IMR-90 (cell line): ENCODE results near the gene NTMT1. TPM values are rescaled to one million over a fixed set of nuclear protein-coding genes. Genes with fewer than 3 reads are reported as not detected.

ENCODE experiments used
- ATAC-seq: fragments of 200-7000 bp; cut with Tn5 transposase; 2 replicates; pipeline ENCODE4 v1.9.1; 2020; ENCODE audit warnings: low read depth, mild to moderate bottlenecking, moderate library complexity
- BruUV-seq: library from RNA; stranded (reverse); fragments of 400-500 nt; replicated peaks from 2 replicates; lab custom pipeline; 2021; lab: Mats Ljungman, UMichigan
- CTCF ChIA-PET: fragments of 300-600 bp; formaldehyde crosslinking; extraction: SDS; loops from one replicate; lab custom pipeline; 2021; ENCODE audit warnings: antibody characterized with exemption; lab: Yijun Ruan, JAX
- POLR2A ChIA-PET: fragments of 300-600 bp; sonication (Branson Sonifier 250); formaldehyde crosslinking; loops from one replicate; lab custom pipeline; 2022; ENCODE audit warnings: antibody characterized with exemption; ENCODE audit not compliant: unreplicated experiment; lab: Charles Lee
- DNase-seq: peaks from one replicate; pipeline ENCODE4 v3.0.0; 2013
- H2AFZ ChIP-seq: replicated peaks from 2 replicates; pipeline ENCODE3; 2013; ENCODE audit warnings: low read length, mild to moderate bottlenecking; ENCODE audit not compliant: poor library complexity
- H2AK5ac ChIP-seq: 2 replicates; pipeline ENCODE4 v1.6.1; 2013; ENCODE audit warnings: low read depth, low read length, inconsistent platforms
- H2AK9ac ChIP-seq: replicated peaks from 2 replicates; pipeline ENCODE3; 2013; ENCODE audit warnings: mild to moderate bottlenecking, low read depth, low read length, moderate library complexity; ENCODE audit not compliant: poor library complexity
- H2BK120ac ChIP-seq: 2 replicates; pipeline ENCODE4 v1.6.1; 2013; ENCODE audit warnings: low read depth, low read length, inconsistent platforms
- H2BK15ac ChIP-seq: 3 replicates; pipeline ENCODE4 v1.6.1; 2013; ENCODE audit warnings: low read depth, low read length, inconsistent platforms
- H2BK20ac ChIP-seq: 2 replicates; pipeline ENCODE4 v1.6.1; 2013; ENCODE audit warnings: low read depth, mild to moderate bottlenecking, inconsistent platforms, low read length, moderate library complexity
- H2BK5ac ChIP-seq: 2 replicates; pipeline ENCODE4 v1.6.1; 2013; ENCODE audit warnings: mild to moderate bottlenecking, low read depth, low read length, inconsistent platforms; ENCODE audit not compliant: poor library complexity, severe bottlenecking
- H3K14ac ChIP-seq: replicated peaks from 2 replicates; pipeline ENCODE4 v1.6.1; 2013; ENCODE audit warnings: low read depth, low read length, inconsistent platforms
- H3K18ac ChIP-seq: 2 replicates; pipeline ENCODE4 v1.6.1; 2013; ENCODE audit warnings: low read depth, low read length, control low read depth
- H3K23ac ChIP-seq: 2 replicates; pipeline ENCODE4 v1.6.1; 2013; ENCODE audit warnings: low read depth, low read length, inconsistent platforms
- H3K27ac ChIP-seq: 2 replicates; pipeline ENCODE4 v1.5.1; 2013; ENCODE audit warnings: mild to moderate bottlenecking, control low read depth, low read length; ENCODE audit not compliant: insufficient read depth
- H3K27me3 ChIP-seq: 2 replicates; pipeline ENCODE4 v1.6.1; 2013; ENCODE audit warnings: low read length; ENCODE audit not compliant: control insufficient read depth, insufficient read depth
- H3K36me3 ChIP-seq: 2 replicates; pipeline ENCODE4 v1.6.1; 2013; ENCODE audit warnings: low read length, mixed read lengths; ENCODE audit not compliant: control insufficient read depth, insufficient read depth
- H3K4ac ChIP-seq: 2 replicates; pipeline ENCODE4 v1.6.1; 2013; ENCODE audit warnings: low read depth, low read length, inconsistent platforms
- H3K4me1 ChIP-seq: 2 replicates; pipeline ENCODE4 v1.6.1; 2013; ENCODE audit warnings: low read length, mixed read lengths; ENCODE audit not compliant: control insufficient read depth, insufficient read depth
- H3K4me2 ChIP-seq: 2 replicates; pipeline ENCODE4 v1.6.1; 2013; ENCODE audit warnings: low read depth, mild to moderate bottlenecking, control low read depth, low read length, moderate library complexity
- H3K4me3 ChIP-seq: 2 replicates; pipeline ENCODE4 v1.5.1; 2013; ENCODE audit warnings: low read depth, mild to moderate bottlenecking, control low read depth, low read length, moderate library complexity; ENCODE audit not compliant: insufficient read depth
- H3K56ac ChIP-seq: 2 replicates; pipeline ENCODE4 v1.6.1; 2013; ENCODE audit warnings: low read length, inconsistent platforms; ENCODE audit not compliant: insufficient read depth; ENCODE audit errors: extremely low read depth
- H3K79me1 ChIP-seq, 2 experiments: 2 replicates each; pipeline ENCODE4 v1.6.1; 2013; ENCODE audit warnings: low read length in 2 of 2, inconsistent platforms in 1 of 2, low read depth in 1 of 2
- H3K9ac ChIP-seq: 2 replicates; pipeline ENCODE4 v1.6.1; 2013; ENCODE audit warnings: low read depth, low read length, control low read depth
- H3K9me1 ChIP-seq: 2 replicates; pipeline ENCODE4 v1.6.1; 2013; ENCODE audit warnings: low read length, inconsistent platforms; ENCODE audit not compliant: insufficient read depth
- H3K9me3 ChIP-seq: 2 replicates; pipeline ENCODE4 v1.6.1; 2013; ENCODE audit warnings: low read length; ENCODE audit not compliant: control insufficient read depth, insufficient read depth
- H4K20me1 ChIP-seq: 2 replicates; pipeline ENCODE4 v1.6.1; 2013; ENCODE audit warnings: low read length, inconsistent platforms; ENCODE audit not compliant: insufficient read depth
- H4K5ac ChIP-seq: 2 replicates; pipeline ENCODE4 v1.6.1; 2013; ENCODE audit warnings: mild to moderate bottlenecking, low read depth, low read length, control low read depth
- H4K8ac ChIP-seq, 2 experiments: 2 replicates each; pipeline ENCODE4 v1.6.1; 2013; ENCODE audit warnings: low read depth in 2 of 2, low read length in 2 of 2, control low read depth in 1 of 2, inconsistent platforms in 1 of 2
- H4K91ac ChIP-seq: 2 replicates; pipeline ENCODE4 v1.6.1; 2013; ENCODE audit warnings: low read depth, low read length, inconsistent platforms; ENCODE audit not compliant: insufficient read depth
- CEBPB ChIP-seq: IDR thresholded peaks from 2 replicates; pipeline ENCODE4 v1.6.1; 2012; ENCODE audit warnings: low read depth, low read length, improper control_type of control experiment
- WGBS, 2 experiments: methylation state at CpG; one replicate each; pipeline versions ENCODE4 v1.1.5 to v1.1.7; 2013; ENCODE audit warnings: missing lambda C conversion rate in 2 of 2; ENCODE audit not compliant: insufficient read length in 1 of 2; ENCODE audit errors: extremely low coverage in 2 of 2; 5-methylcytosine and 5-hydroxymethylcytosine counted together
- dilution Hi-C: fragments of 300-500 bp; cut with HindIII; formaldehyde crosslinking; loops from one replicate; pipeline ENCODE4 v1.14.3; 2018; ENCODE audit warnings: low sequenced_read_pairs; ENCODE audit not compliant: unreplicated experiment
- in situ Hi-C: fragments of 300-500 bp; cut with MboI; formaldehyde crosslinking; loops from 3 replicates; pipeline ENCODE4 v1.14.3; 2019; ENCODE audit warnings: low sequenced_read_pairs, inconsistent platforms, mixed read lengths
- intact Hi-C: fragments of 100-400 bp; cut with micrococcal nuclease; formaldehyde crosslinking; loops from 2 replicates; pipeline ENCODE4 v1.10.0; 2022
- polyA plus RNA-seq, 3 experiments: library from polyadenylated mRNA; depleted of rRNA; stranded (reverse); fragments of >200 nt; gene quantifications; 2 replicates each; pipeline ENCODE4 v1.2.3, GENCODE V29; 2012; ENCODE audit warnings: low replicate concordance in 1 of 3
- total RNA-seq: library from RNA; depleted of rRNA; stranded (reverse); fragments of >200 nt; gene quantifications from 2 replicates; pipeline ENCODE4 v1.2.3, GENCODE V29; 2012

The NTMT1 gene
- total and polyA plus RNA-seq, 2 of the 4 experiments (the other 2 are of a cell fraction) = 68.1 to 88.1 TPM

- Histone ChIP-seq H3K56ac (no peak overlapping the region), H3K9me3 (no peaks in the 10 kb centered on the region), H2AK9ac (peak overlapping the region; percentile 100), H3K14ac (no peak overlapping the region), H4K91ac (peak overlapping the region; percentile 43; the same call in 1 of the 2 replicates), H2BK5ac (no peak overlapping the region), H2BK120ac (peak overlapping the region; percentile 92; the same call in 1 of the 2 replicates), H3K18ac (no peak overlapping the region), H3K4ac (peak overlapping the region; percentile 26; the same call in 1 of the 2 replicates), H3K79me1 (peaks cover 0 to 9% of the 10 kb centered on the region in 2 experiments; a peak in 2 of 4 replicates), H2AFZ (peak overlapping the region; percentile 97), H2BK15ac (peak overlapping the region; percentile 77; the same call in 2 of the 3 replicates), H4K20me1 (no peaks in the 10 kb centered on the region), H3K9ac (peak overlapping the region; percentile 61; the same call in 1 of the 2 replicates), H3K27ac (peak overlapping the region; percentile 14; the same call in 1 of the 2 replicates), H2AK5ac (peak overlapping the region; percentile 92), H3K36me3 (no peaks in the 10 kb centered on the region), H3K4me3 (no peak overlapping the region), H3K27me3 (no peaks in the 10 kb centered on the region), H2BK20ac (no peak overlapping the region), H3K4me1 (peaks cover 16% of the 10 kb centered on the region), H3K23ac (no peak overlapping the region), H4K5ac (peak overlapping the region; percentile 57; the same call in 1 of the 2 replicates), H4K8ac (peak overlapping the region; percentile 98; a peak in 3 of 4 replicates), H3K4me2 (peak overlapping the region; percentile 69), H3K9me1 (no peaks in the 10 kb centered on the region; the same call in 1 of the 2 replicates)
- no TSS peak for BruUV-seq
- ATAC-seq (no peak), DNase-seq (no peak)
- TF ChIP-seq CEBPB = no peak
- intact Hi-C loops = loop anchor here (1.0 to 5.0 kb wide), 6 partner anchors 123 to 605 kb away; no protein-coding TSS in a partner anchor
- in situ Hi-C loops = no loop called here
- 0% methylated on average over 2 of the region's 12 CpGs; no CpG with 5 or more reads in 1 of the 2 experiments for WGBS, 2 experiments
- ChIA-PET POLR2A (no interaction called here), CTCF (interaction anchor here (1.2 to 2.1 kb wide), 3 partner anchors 10 to 468 kb away, joined by 3 to 11 read pairs (median 4); partner anchors contain the start of gene C9orf50)
- dilution Hi-C loops = no loop called here
Observed at GRCh38 chr9:129611307-129611800, 14.6 kb upstream of the NTMT1 start.
